NCI-H526 (cell line): ENCODE measurements around the gene CAPG.
"Not testable (repeated sequence)": the region's sequence is repeated elsewhere in the genome, so short reads cannot be mapped to it uniquely, and the experiment has no call there.

Experiments used
- DNase-seq, 2 experiments: peaks; one replicate each; lab custom pipeline; 2025; lab: John Stamatoyannopoulos, UW

The CAPG gene

GRCh38 chr2:85396531-85397470 lies 13.4 kb downstream of the CAPG start:
- no peak for DNase-seq

DNA sequence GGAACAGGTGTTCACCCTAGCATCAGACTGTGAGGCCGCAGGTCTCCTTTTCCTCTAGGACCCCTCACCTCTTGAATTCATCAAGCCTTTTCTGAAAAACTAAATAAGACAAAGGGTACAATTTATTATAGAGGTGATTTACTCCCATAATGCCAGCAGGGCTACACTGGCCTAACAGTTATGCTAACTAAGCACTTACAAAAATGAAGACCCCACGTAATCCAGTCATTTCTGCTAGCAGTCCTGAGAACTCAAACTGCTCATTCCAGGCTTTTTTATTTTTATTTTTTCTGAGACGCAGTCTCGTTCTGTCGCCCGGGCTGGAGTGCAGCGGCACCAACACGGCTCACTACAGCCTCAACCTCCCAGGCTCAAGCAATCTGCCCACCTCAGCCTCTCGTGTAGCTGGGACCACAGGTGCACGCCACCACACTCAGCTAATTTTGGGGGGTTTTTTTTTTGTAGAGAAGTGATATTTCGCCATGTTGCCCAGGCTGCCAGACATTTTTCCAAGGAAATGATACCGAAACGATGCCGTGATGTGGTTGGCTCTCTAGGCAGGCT lies 14.2 kb downstream of the CAPG start:
- no peak for DNase-seq

DNA sequence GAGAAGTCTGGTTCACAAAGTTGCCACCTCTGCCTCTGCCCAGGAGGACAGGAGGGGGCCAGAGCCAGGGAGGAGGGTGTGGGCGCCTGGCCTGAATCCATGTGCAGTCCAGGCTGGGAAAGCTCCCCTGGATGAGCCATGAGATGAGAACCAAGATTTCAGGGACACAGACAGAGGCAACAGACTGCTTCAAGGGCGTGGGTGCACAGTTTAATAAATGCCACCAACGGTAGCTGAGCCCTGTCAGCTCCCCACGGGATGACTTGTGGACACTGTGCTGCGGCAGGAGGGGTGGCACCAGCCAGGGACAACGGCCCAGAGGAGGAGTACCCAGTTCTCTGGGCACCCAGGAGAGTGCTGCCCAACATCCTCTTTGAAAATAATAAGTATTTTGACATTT lies 15.2 kb downstream of the CAPG start:
- no peak for DNase-seq

GRCh38 chr2:85394261-85394681 lies 15.9 kb downstream of the CAPG start:
- peak in 1 of 2 experiments; percentile 25 for DNase-seq

GRCh38 chr2:85393836-85394235 lies 16.3 kb downstream of the CAPG start:
- DNase-seq: no peak

DNA sequence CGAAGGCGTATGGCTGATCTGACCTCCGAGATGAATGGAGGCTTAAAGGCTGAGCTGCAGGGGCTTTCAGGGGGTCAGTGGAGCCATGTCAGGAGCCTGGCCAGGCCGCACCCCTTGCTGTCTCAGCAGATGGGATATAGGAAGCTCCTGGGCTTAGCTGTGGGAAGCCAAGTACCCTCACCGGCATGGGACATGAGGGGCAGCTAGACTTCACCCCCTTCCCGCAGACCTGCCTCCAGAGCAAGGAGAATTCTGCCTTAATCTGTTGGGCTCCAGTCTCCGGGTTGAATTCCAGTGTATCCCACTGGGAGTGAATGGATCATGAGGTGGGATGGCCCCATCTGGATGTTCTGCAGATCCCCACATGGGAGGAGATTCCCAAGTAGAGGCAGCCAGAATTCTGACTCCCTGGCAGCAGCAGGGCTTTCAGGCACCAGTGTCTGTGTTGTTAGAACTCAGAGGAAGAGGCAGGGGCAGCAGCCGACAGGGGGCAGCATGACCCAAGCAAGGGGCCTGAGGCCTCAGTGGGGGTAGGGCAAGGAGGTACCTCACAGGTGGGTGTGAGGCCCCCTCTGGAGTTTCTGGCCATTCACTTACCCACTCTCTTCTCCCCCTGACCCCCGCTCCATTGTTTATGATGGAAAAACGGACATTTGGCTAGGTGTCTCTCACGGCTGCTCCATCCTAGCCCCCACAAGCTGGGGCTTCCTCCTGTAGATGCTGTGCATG lies 19.1 kb downstream of the CAPG start:
- peak in 1 of 2 experiments; percentile 55 for DNase-seq

- DNase-seq: no peak
Measured at GRCh38 chr2:85388878-85389538, 21.2 kb downstream of the CAPG start.

- no peak for DNase-seq
Measured at GRCh38 chr2:85387754-85388153, 22.4 kb downstream of the CAPG start.

GRCh38 chr2:85385746-85386145 lies 24.4 kb downstream of the CAPG start:
- no peak for DNase-seq

- DNase-seq: no peak
Measured at GRCh38 chr2:85383850-85384249, 26.3 kb downstream of the CAPG start.

DNA sequence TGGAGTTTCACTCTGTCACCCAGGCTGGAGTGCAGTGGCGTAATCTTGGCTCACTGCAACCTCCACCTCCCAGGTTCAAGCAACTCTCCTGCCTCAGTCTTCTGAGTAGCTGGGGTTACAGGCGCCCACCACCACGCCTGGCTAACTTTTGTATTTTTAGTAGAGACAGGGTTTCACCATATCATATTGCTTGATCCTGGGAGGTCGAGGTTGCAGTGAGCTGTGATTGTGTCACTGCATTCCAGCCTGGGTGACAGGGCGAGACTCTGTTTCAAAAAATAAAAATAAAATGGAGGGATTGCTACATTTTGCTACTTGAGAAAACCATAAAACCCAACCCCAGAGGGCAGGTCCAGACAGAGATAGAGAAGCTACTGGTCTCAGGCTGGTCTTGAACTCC lies 27.0 kb downstream of the CAPG start:
- DNase-seq: not testable (repeated sequence)

DNA sequence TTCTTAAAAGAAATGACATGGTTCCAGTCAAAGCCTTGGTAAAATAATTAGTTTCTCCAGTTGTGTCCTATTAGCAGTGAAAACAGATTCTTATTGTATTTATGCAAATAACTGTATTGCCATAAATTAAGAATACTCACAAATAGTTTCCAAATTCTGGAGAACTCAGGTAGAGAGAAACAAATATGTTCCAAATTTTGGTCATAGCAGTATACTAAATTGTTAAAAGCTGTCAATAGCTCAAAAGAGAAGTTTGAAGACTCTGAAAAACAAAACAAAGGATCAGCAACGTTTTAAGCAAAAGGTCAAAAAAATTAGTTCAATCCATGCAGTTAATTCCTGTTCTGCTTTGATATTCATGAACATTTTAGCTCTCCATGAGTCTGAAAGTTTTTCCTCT lies 30.1 kb downstream of the CAPG start:
- DNase-seq: no peak

GRCh38 chr2:85378257-85378656 lies 31.9 kb downstream of the CAPG start:
- no peak for DNase-seq

GRCh38 chr2:85377083-85377482 lies 33.1 kb downstream of the CAPG start:
- DNase-seq: no peak

DNA sequence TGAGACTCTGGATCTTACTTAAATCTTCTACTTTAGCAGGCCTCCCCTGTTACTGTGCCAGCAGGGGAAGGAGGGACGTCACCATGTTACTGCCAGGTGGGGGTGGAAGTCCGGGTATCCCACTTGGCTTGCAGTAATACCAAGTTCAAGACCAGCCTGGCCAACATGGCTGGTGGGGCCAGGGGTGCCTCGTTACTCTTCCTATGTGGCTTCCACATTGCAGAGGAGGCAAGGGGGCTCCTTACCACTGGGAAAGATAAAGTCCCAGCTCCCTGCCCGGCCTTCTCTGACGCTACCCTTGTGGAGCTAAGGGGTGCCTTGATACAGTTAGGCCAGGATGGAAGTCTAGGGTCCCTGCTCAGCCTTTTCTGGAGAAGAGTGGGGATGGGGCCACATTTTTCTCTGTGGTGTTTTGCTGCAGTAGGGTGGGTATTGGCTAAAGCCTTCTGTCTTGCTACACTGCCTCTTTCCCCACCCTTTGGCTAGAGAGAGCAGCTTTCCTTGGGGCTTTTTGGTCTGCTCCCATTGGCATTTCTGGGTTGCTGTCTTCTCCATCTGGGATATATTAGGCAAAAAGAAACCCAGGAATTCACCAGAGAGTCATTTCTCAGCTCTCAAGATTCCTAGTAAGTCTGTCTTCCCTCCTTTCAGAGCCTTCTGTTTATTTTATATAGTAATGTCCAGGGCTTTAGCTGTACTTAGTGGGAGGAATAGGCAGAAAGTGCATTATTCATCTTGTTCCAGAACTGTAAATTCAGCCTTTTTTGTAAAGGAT lies 33.7 kb downstream of the CAPG start:
- DNase-seq: no peak

GRCh38 chr2:85371045-85371444 lies 39.1 kb downstream of the CAPG start:
- DNase-seq: no peak

DNA sequence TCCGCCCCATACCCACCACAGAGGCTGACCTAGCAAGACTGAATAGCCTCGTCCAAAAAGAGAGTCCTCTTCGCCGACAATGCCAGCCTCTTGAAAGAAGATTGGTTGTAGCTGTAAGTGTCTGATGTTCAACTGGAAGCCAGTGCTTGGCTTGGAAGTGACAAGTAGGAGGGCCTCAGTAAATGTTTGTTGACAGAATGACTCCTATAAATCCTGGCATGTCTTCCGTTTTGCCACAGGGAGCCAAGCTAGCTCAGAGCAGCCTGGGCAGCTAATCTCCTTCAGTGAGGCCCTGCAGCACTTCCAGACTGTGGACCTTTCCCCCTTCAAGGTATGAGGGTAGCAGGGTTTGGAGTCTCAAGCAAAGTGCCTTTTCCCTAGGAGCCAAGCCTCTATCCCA lies 40.7 kb downstream of the CAPG start:
- no peak for DNase-seq

DNA sequence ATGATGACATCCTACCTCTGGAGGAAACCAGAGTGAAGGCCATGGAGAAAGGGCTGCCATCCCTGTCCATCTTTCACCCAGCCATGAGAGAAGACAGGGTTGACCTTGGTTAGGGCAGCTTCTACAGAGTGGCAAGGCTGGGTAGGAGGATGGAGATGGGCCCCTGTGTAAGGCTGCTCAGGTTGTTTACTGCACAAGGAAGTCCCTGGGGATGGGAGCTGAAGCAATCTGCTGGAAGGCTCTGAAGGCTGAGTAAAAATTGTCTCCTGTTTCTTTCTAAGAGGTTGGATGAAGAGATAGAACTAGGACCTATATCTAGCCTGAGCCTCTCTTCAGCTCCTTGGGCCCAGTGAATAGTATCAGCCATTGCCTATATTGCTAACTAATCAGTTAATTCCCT lies 41.2 kb downstream of the CAPG start:
- DNase-seq: no peak

DNA sequence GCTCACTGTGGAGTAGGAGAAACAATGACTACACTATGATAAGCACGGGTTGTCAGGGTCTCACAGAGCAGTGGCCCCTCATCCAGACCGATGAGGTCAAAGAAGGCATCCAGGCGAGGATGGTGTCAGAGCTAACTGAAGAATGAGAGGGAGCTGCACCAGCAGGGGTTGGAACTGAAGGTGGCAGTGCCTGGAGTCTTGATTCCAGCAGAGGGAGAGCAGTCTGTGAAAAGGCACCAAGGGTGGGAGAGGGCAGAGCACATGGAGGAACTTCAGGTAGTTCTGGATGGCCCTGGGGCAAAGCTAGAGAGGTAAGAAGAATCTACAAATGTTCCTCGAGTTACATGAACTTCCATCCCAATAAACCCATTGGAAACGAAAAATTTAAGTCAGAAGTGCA lies 43.0 kb downstream of the CAPG start:
- no peak for DNase-seq

DNA sequence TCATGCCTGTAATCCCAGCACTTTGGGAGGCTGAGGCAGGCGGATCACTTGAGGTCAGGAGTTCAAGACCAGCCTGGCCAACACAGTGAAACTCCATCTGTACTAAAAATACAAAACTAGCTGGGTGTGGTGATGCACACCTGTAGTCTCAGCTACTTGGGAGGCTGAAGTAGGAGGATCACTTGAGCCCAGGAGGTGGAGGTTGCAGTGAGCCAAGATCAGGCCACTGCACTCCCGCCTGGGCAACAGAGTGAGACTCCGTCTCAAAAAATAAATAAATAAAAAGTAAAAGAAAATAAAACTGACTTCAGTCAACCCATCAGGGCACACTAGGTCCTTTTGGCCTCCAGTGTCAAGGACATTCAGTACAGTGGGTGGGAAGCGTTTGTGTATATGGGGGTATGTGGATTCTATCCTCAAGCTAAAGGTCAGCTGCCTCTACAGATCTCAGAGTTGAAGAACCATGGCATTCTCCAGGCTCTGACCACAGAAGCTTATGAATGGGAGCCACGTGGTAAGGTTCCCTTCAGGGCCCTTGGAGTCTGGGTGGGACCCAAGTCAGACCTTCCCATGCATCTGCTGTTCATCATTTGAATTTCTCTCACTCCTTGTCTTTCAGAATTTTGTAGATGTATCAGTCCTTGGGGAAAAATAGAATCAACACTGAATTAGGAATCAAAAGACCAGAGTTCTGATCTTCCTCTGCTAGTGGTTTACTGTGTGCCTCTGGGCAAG lies 47.3 kb downstream of the CAPG start:
- not testable (repeated sequence) for DNase-seq

DNA sequence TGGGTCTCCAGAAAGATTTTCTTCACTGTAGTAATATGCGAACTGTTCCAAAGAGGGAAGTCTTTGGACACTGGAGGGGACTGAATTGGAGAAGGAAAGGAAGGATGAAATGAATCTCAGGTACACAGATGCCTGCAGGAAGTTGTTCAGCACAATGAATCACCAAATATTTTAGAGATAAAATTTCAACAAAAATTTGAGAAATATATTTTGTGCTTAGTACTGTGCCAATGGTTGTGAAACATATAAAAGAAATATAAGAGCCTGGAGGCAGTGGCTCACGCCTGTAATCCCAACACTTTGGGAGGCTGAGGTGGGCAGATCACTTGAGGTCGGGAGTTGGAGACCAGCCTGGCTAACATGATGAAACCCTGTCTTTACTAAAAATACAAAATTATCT lies 52.4 kb downstream of the CAPG start:
- no peak for DNase-seq
